Lower leg skin (tissue), 4 donors: ENCODE results near the gene CAAP1. TPM values are rescaled to one million over a fixed set of nuclear protein-coding genes. Genes with fewer than 3 reads are reported as not detected.

Experiments
- DNase-seq, 2 donors: peaks; one replicate each; pipeline ENCODE4 v3.0.0-alpha.2; 2019; ENCODE audit warnings: low spot score in 2 of 2
- H3K4me3 ChIP-seq: fragments of 200-600 bp; sonication (generic); 2 replicates; pipeline ENCODE4 v1.5.1; 2017; ENCODE audit warnings: mild to moderate bottlenecking, low read depth; ENCODE audit not compliant: poor library complexity, severe bottlenecking
- CTCF ChIP-seq, 3 donors: fragments of 450-650 bp; IDR thresholded peaks; one replicate each; pipeline ENCODE4 v1.5.1; 2016; ENCODE audit warnings: antibody characterized with exemption in 3 of 3, mild to moderate bottlenecking in 3 of 3, moderate library complexity in 2 of 3
- POLR2A ChIP-seq, 2 donors: fragments of 450-650 bp; IDR thresholded peaks; one replicate each; pipeline ENCODE4 v1.6.1; 2016 to 2017; ENCODE audit warnings: antibody characterized with exemption in 2 of 2, mild to moderate bottlenecking in 1 of 2, moderate library complexity in 1 of 2
- WGBS, 2 donors: methylation state at CpG; one replicate each; pipeline ENCODE4 v1.1.5; 2018; 5-methylcytosine and 5-hydroxymethylcytosine counted together
- intact Hi-C: fragments of 100-400 bp; cut with DNase I; formaldehyde crosslinking; loops from one replicate; pipeline ENCODE4 v1.15.0; 2023; ENCODE audit warnings: low total_unique reads
- total RNA-seq, 4 donors: library from RNA; depleted of rRNA; stranded (reverse); fragments of >200 nt; gene quantifications; one replicate each; pipeline ENCODE4 v1.1.0, GENCODE V29; 2016

The CAAP1 gene
- total RNA-seq, 4 donors from 2014 or later = 10.0 to 24.4 (median 20.3) TPM

- WGBS, 2 donors = 80 to 96% methylated on average over 2 of the region's 2 CpGs
- TF ChIP-seq CTCF (IDR thresholded peaks at IDR 0.05) (no peak), POLR2A (IDR thresholded peaks at IDR 0.05) (no peak)
- DNase-seq = no peak
- no peak overlapping the region for H3K4me3 ChIP-seq
- intact Hi-C loops = no loop called here
Measured at GRCh38 chr9:26802921-26803320, 89.7 kb downstream of the CAAP1 start.

- no peak for DNase-seq
- TF ChIP-seq CTCF (IDR thresholded peaks at IDR 0.05) (no peak), POLR2A (IDR thresholded peaks at IDR 0.05) (no peak)
- WGBS, 2 donors = 86 to 89% methylated on average over 3 of the region's 3 CpGs
- intact Hi-C loops = no loop called here
- no peak overlapping the region for H3K4me3 ChIP-seq
Measured at GRCh38 chr9:26801772-26802171, 90.8 kb downstream of the CAAP1 start.

- intact Hi-C loops = no loop called here
- TF ChIP-seq CTCF (IDR thresholded peaks at IDR 0.05) = no peak
- TF ChIP-seq POLR2A (IDR thresholded peaks at IDR 0.05) = no peak
- H3K4me3 ChIP-seq = no peak overlapping the region
- DNase-seq = no peak
Measured at GRCh38 chr9:26800322-26800721, 92.3 kb downstream of the CAAP1 start.

- DNase-seq = no peak
- intact Hi-C loops = no loop called here
- WGBS, 2 donors = 95 to 97% methylated on average over 5 of the region's 5 CpGs
- H3K4me3 ChIP-seq = no peak overlapping the region
- no peak for TF ChIP-seq POLR2A (IDR thresholded peaks at IDR 0.05)
Measured at GRCh38 chr9:26791274-26791673, 101.3 kb downstream of the CAAP1 start.

Other genes starting within 250 kb of the CAAP1 start
- 10 to 100 TPM; 26.3 to 34.6 (median 29.3) TPM for gene PLAA, start 54.4 kb upstream of the CAAP1 start, total RNA-seq
- gene IFT74, start 63.6 kb upstream of the CAAP1 start, total RNA-seq = 10 to 100 TPM in 2 of 4 donors, 1 to 10 TPM in 2; 7.6 to 13.9 (median 9.9) TPM
- not detected for gene LRRC19, start 112.9 kb upstream of the CAAP1 start, total RNA-seq
- 1 to 10 TPM; 2.5 to 9.2 (median 3.8) TPM for gene TEK, start 216.4 kb upstream of the CAAP1 start, total RNA-seq